Right atrium auricular region (tissue), 2 donors: ENCODE results near the gene BICRA. TPM values are rescaled to one million over a fixed set of nuclear protein-coding genes. Genes with fewer than 3 reads are reported as not detected.

Experiments
- DNase-seq: peaks from one replicate; pipeline ENCODE4 v3.0.0-alpha.2; 2019; ENCODE audit warnings: low spot score
- H3K27ac ChIP-seq, 2 donors: fragments of 200-600 bp; sonication (generic); 1 replicate in 1 of 2; 2 replicates in 1 of 2; pipeline ENCODE4 v1.5.1; 2016 to 2019
- H3K27me3 ChIP-seq, 2 donors: fragments of 200-600 bp; sonication (generic); one replicate each; pipeline versions ENCODE4 v1.5.1 to v1.6.0; 2017 to 2019
- H3K36me3 ChIP-seq: fragments of 200-600 bp; sonication (generic); one replicate; pipeline ENCODE4 v1.5.1; 2016
- H3K4me1 ChIP-seq, 2 donors: fragments of 200-600 bp; sonication (generic); one replicate each; pipeline versions ENCODE4 v1.5.1 to v1.6.0; 2017 to 2019
- H3K4me3 ChIP-seq, 2 donors: fragments of 200-600 bp; sonication (generic); 1 replicate in 1 of 2; 2 replicates in 1 of 2; pipeline ENCODE4 v1.5.1; 2017 to 2019; ENCODE audit warnings: mild to moderate bottlenecking in 1 of 2, moderate library complexity in 1 of 2
- H3K9me3 ChIP-seq, 2 donors: fragments of 200-600 bp; sonication (generic); one replicate each; pipeline ENCODE4 v1.5.1; 2019
- CTCF ChIP-seq, 2 donors: fragments of 200-600 bp; sonication (generic); IDR thresholded peaks; one replicate each; pipeline ENCODE4 v1.5.1; 2019; ENCODE audit warnings: antibody characterized with exemption in 2 of 2
- total RNA-seq, 2 donors: library from RNA; depleted of rRNA; stranded (reverse); fragments of >200 nt; gene quantifications; one replicate each; pipeline ENCODE4 v1.1.0, GENCODE V29; 2016

Gene BICRA
- total RNA-seq, 2 donors from 2014 or later: 7.0 to 12.6 TPM

GRCh38 chr19:47623151-47623920 is 14.4 kb downstream of the BICRA start:
- no peak overlapping the region for H3K4me3 ChIP-seq
- no peaks in the 10 kb centered on the region for H3K27me3 ChIP-seq
- H3K36me3 ChIP-seq: no peaks in the 10 kb centered on the region
- H3K9me3 ChIP-seq: no peaks in the 10 kb centered on the region
- H3K27ac ChIP-seq: peak overlapping the region; percentile 77 to 78
- H3K4me1 ChIP-seq: peaks cover 0 to 64% of the 10 kb centered on the region in 2 donors
- TF ChIP-seq CTCF (IDR thresholded peaks at IDR 0.05): no peak
- DNase-seq: no peak

DNA sequence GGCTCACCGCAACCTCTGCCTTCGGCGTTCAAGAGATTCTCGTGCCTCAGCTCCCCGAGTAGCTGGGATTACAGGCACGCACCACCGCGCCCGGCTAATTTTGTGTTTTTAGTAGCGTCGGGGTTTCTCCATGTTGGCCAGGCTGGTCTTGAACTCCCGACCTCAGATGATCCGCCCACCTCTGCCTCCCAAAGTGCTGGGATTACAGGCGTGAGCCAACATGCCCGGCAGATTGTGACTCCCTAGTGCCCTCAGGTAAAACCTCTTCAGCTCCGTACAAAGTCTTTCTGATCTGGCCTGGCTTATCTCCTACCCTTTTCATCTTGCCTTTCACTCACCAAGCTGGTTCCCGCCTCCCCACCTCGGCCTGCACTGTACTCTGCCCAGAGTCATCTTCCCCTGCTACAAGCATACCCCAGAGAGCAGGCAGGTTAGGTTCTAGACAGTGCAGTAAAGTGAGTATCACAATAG is 15.0 kb downstream of the BICRA start:
- no peaks in the 10 kb centered on the region for H3K36me3 ChIP-seq
- no peaks in the 10 kb centered on the region for H3K9me3 ChIP-seq
- H3K4me3 ChIP-seq: no peak overlapping the region
- H3K4me1 ChIP-seq: peaks cover 0 to 58% of the 10 kb centered on the region in 2 donors
- peak overlapping the region; percentile 77 to 78 for H3K27ac ChIP-seq
- TF ChIP-seq CTCF (IDR thresholded peaks at IDR 0.05): no peak
- no peak for DNase-seq
- no peaks in the 10 kb centered on the region for H3K27me3 ChIP-seq

GRCh38 chr19:47625650-47626049 is 16.7 kb downstream of the BICRA start:
- H3K27ac ChIP-seq: peak overlapping the region; percentile 77 to 78
- peaks cover 0 to 47% of the 10 kb centered on the region in 2 donors for H3K4me1 ChIP-seq
- no peak overlapping the region for H3K4me3 ChIP-seq
- no peak for DNase-seq
- no peaks in the 10 kb centered on the region for H3K27me3 ChIP-seq
- H3K9me3 ChIP-seq: no peaks in the 10 kb centered on the region
- H3K36me3 ChIP-seq: no peaks in the 10 kb centered on the region
- no peak for TF ChIP-seq CTCF (IDR thresholded peaks at IDR 0.05)

- Histone ChIP-seq H3K4me1 (peaks cover 0 to 48% of the 10 kb centered on the region in 2 donors), H3K27me3 (no peaks in the 10 kb centered on the region), H3K9me3 (no peaks in the 10 kb centered on the region), H3K27ac (peak overlapping the region; percentile 77 to 78), H3K4me3 (peak overlapping the region in 1 of 2 donors; percentile 10), H3K36me3 (no peaks in the 10 kb centered on the region)
- no peak for DNase-seq
- TF ChIP-seq CTCF (IDR thresholded peaks at IDR 0.05): no peak
Observed at GRCh38 chr19:47626238-47626637, 17.3 kb downstream of the BICRA start.

DNA sequence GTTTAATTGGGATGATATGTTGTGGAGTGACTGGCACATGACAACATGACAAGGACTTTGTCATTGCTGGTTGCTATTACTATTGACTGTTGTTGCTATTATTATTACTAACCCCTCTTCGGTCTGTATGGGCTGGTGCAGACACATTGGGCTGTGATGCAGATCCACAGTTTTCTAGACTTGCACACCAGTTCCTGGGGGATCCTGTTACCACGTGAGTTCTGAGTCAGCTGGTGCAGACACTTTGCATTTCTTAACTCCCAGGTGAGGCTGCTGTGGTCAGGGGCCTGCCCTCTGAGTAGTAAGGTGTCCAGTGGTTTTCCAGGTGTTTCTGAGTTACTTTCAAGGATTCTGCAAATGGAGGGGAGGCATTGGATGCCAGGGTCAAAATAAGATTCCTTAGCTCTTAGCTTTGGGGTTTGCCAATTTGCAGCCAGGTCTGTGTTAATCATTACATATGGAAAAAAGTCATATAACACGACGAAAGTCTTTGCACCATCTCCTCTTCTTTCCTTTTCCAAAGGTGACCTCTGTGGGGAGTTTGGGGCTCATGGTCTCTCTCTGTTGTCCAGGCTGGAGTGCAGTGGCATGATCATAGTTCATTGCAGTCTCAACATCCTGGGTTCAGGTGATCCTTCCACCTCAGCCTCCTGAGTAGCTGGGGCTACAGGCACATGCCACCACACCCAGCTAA is 19.3 kb downstream of the BICRA start:
- Histone ChIP-seq H3K4me1 (peaks cover 0 to 54% of the 10 kb centered on the region in 2 donors), H3K27me3 (no peaks in the 10 kb centered on the region), H3K4me3 (no peak overlapping the region), H3K9me3 (no peaks in the 10 kb centered on the region), H3K36me3 (no peaks in the 10 kb centered on the region), H3K27ac (no peak overlapping the region)
- TF ChIP-seq CTCF (IDR thresholded peaks at IDR 0.05): no peak
- DNase-seq: no peak
